Measurements from ENCODE around the gene SYNGAP1.
"Not testable (repeated sequence)": the region's sequence is repeated elsewhere in the genome, so short reads cannot be mapped to it uniquely, and the experiment has no call there.

SYNGAP1 gene

GRCh38 chr6:33419580-33420490 is at the start of gene SYNGAP1:
Gene SYNGAP1, plus strand, starts transcription at chr6:33420065. Its CDS starts 200 bp downstream, at chr6:33420265.
- no peak for DNase-seq (ENCODE audit: low spot score)

DNA sequence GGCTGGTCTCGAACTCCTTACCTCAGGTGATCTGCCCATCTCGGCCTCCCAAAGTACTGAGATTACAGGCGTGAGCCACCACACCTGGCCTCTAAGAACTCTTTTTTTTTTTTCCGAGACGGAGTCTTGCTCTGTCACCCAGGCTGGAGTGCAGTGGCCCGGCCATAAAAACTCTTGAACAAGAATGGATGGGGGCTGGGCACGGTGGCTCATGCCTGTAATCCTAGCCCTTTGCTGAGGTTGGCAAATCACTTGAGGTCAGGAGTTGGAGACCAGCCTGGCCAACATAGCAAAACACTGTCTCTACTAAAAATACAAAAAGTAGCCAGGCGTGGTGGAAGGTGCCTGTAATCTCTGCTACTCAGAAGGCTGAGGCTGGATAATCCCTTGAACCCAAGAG is 48.0 kb upstream of the SYNGAP1 start:
- DNase-seq (ENCODE audit: low spot score): not testable (repeated sequence)

- no peak for DNase-seq (ENCODE audit: low spot score)
Measured at GRCh38 chr6:33372526-33373123, 47.2 kb upstream of the SYNGAP1 start.

- DNase-seq (ENCODE audit: low spot score): no peak
Measured at GRCh38 chr6:33373960-33374910, 45.6 kb upstream of the SYNGAP1 start.

GRCh38 chr6:33375143-33375671 is 44.7 kb upstream of the SYNGAP1 start:
- no peak for DNase-seq (ENCODE audit: low spot score)

GRCh38 chr6:33377171-33377570 is 42.7 kb upstream of the SYNGAP1 start:
- DNase-seq (ENCODE audit: low spot score): no peak

DNA sequence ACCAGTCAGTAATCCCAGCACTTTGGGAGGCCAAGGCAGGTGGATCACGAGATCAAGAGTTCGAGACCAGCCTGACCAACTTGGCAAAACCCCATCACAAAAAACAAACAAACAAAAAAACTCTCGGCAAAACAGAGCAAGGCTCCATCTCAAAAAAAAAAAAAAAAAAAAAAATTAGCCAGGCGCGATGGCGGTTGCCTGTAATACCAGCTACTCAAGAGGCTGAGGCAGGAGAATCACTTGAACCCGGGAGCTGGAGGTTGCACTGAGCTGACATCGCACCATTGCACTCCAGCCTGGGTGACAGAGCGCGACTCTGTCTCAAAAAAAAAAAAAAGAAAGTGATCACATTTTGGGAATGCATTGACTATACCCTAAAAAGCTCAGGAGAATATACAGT is 40.7 kb upstream of the SYNGAP1 start:
- not testable (repeated sequence) for DNase-seq (ENCODE audit: low spot score)

DNA sequence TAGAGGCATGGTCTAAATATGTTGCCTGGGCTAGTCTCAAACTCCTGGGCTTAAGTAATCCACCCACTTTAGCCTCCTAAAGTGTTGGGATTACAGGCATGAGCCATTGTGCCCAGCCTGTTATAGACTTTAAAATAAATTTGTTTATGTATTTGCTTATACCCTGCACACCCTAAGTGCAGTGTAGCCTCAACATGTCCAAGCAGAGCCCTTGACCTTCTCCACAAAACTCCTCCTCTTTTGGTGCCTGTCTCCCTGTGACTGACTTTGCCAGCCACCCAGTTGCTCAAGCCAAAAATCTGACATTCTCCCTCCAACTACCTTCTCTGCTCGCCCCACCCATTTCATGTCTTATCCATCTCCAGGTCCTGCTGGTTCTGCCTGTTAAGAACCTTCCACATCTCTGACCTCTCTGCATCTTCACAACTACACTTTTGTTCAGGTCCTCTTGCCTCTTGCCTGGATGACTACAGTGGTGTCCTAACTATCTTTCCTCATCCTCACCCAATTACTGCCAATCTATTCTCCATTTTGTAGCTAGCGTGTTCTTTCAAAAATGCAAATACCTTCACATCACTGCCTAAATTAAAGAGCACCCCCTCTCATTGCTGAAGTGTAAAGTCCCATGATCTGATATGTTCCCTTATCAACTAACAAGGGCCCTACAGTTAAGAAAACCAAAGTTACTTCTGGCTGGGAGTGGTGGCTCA is 39.4 kb upstream of the SYNGAP1 start:
- DNase-seq (ENCODE audit: low spot score): no peak

- DNase-seq (ENCODE audit: low spot score): no peak
Measured at GRCh38 chr6:33383427-33384185, 36.3 kb upstream of the SYNGAP1 start.

GRCh38 chr6:33384581-33385020 is 35.3 kb upstream of the SYNGAP1 start:
- no peak for DNase-seq (ENCODE audit: low spot score)

- DNase-seq (ENCODE audit: low spot score): no peak
Measured at GRCh38 chr6:33390173-33390572, 29.7 kb upstream of the SYNGAP1 start.

DNA sequence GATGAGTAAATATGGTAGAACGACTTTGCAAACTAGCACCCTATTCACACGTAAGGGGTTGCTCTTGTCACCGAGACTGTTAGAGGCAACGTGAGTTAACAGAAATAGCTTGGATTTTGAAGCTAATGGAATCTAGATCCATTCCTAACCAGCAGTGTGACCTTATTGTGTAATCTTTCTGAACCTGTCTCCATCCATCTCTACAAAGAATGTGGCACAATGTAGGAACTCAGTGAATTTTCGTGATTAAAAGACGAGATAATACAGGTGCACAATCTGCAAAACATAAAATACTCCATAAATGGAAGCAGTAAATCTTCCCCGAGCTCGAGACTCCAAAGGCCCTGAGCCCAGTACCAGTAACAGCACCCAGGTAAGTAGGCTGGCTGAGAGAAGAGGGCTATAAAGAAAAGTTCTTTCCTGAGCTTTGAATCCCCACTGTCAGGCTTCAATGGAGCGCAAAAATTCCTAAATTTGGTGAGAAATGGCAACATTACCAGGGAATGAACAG is 29.0 kb upstream of the SYNGAP1 start:
- DNase-seq (ENCODE audit: low spot score): no peak

DNA sequence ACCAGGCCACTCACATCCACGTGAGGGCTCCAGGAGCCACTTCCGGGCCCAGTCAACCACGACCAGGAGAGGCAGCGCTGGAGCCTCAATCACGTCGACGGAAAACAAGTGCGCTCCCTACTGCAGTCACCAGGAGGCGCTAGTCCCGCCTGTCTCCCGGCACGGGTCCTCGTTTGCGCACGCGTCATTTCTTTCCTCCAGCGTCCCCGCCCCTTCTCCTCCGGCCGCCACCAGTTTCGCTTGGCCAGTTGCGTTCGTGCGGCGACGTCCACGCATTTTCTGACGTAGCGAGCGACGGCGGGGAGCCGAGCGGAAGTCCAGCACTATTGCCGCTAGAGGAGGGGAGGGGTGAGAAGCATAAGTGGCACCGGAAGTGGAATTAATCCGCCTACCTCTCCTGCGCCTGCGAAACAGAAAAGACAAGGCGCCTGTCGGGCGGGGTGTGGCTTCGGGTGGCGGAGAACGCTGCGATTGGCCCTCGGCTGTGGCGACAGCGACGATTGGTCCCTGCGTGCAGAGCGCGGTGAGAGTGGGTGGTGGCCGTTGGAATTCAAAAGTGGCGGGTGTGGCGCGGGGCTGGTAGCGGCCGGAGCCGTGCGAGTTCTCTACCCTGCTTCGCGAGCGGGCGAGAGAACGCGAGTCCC is 28.5 kb upstream of the SYNGAP1 start, which contains the start of gene KIFC1:
Gene KIFC1 (plus strand): TSS at position 546 of the 644 bp plus-strand sequence. CDS start 163 bp downstream, outside the sequence.
- DNase-seq (ENCODE audit: low spot score): peak; percentile 99

- DNase-seq (ENCODE audit: low spot score): peak; percentile 26
Measured at GRCh38 chr6:33391922-33392594, 27.8 kb upstream of the SYNGAP1 start.

GRCh38 chr6:33392595-33392948 is 27.3 kb upstream of the SYNGAP1 start:
- no peak for DNase-seq (ENCODE audit: low spot score)

DNA sequence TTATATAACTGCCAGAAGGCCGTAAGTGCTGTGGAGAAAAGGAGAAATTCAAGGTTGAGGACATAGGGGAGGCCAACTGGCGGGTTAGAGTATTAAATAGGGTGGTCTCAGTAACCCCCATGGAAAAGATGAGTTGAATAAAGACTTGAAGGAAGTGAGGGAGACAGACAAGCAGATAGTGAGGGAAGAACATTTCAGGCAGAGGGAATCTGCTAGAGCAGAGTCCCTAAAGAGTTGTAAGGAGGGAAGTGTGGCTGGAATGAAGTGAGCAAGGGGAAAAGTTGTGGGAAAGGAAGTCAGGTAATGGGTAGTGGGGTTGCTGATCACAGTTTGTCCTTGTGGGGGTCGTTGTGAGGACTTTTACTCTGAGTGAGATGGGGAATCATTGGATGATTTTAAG is 26.9 kb upstream of the SYNGAP1 start:
- DNase-seq (ENCODE audit: low spot score): no peak

GRCh38 chr6:33397541-33397940 is 22.3 kb upstream of the SYNGAP1 start:
- DNase-seq (ENCODE audit: low spot score): no peak

- not testable (repeated sequence) for DNase-seq (ENCODE audit: low spot score)
Measured at GRCh38 chr6:33398601-33399000, 21.3 kb upstream of the SYNGAP1 start.

DNA sequence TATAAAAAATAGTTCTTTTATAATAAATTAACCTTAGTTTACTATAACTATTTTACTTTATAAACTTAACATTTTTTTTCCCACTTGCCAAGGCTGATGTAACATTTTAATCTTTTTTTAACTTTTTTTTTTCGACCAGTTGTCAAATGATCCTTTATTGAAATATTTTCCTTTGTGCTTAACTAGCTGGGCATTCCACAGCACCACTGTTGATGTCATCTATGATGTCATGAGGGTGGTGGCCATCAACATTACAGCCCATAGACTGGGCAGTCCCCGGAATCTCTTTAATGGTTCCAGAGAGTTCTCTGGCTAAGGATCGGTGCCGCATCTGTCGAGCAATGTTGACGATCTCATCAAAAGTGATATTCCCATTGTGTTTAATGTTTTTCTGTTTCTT is 20.0 kb upstream of the SYNGAP1 start:
- DNase-seq (ENCODE audit: low spot score): not testable (repeated sequence)

All from hematopoietic multipotent progenitor cell treated with erythropoietin and hydrocortisone succinate and interleukin-3 and kit ligand, for 17 days (in vitro differentiated cells).